ENCODE measurements around the gene ABHD10. TPM values are rescaled to one million over a fixed set of nuclear protein-coding genes. Genes with fewer than 3 reads are reported as not detected.
A peak's percentile ranks its signal among the peaks of the same experiment; 100 is the strongest.

The ABHD10 gene
- polyA plus RNA-seq, 2 of the 4 experiments (the other 2 are of a cell fraction) = 31.8 to 42.1 TPM

GRCh38 chr3:111936191-111936841, 42.5 kb upstream of the ABHD10 start (continued):
- TF ChIP-seq RAD21 (conservative IDR thresholded peaks at IDR 0.05 in 1 of 2, IDR thresholded peaks at IDR 0.05 in 1 of 2) (no peak; a peak in 1 of 5 replicates), EHMT2 (IDR thresholded peaks at IDR 0.05; ENCODE audit: low read depth) (no peak), ELK1 (IDR thresholded peaks at IDR 0.05; ENCODE audit: low read depth, low read length) (no peak)

GRCh38 chr3:111936967-111937366, 41.9 kb upstream of the ABHD10 start:
- WGBS (ENCODE audit: missing lambda C conversion rate) = 80% methylated on average over 1 of the region's 1 CpG
- peak; percentile 67 for FAIRE-seq
- Histone ChIP-seq H3K4me1 (peaks cover 49% of the 10 kb centered on the region), H3K27ac (peak overlapping the region; percentile 58 to 85), H3K4me2 (peak overlapping the region; percentile 57), H3K9me3 (no peaks in the 10 kb centered on the region), H3K4me3 (no peak overlapping the region)
- CTCF ChIA-PET = interaction anchor here (0.8 to 3.0 kb wide), 4 partner anchors 30 to 220 kb away, joined by 3 to 14 read pairs (median 5); no protein-coding TSS in a partner anchor
- no peak for DNase-seq (ENCODE audit: low read depth in 1 of 2, low spot score in 1 of 2)
- TF ChIP-seq MAFK (IDR thresholded peaks at IDR 0.05; ENCODE audit: partially characterized antibody) (no peak), FOSL2 (IDR thresholded peaks at IDR 0.05) (no peak), FOSL2 (CRISPR knock-in tag; IDR thresholded peaks at IDR 0.05) (peak; percentile 51)
- POLR2A ChIA-PET = interaction anchor here (1.1 to 1.8 kb wide), 4 partner anchors 17 to 42 kb away, joined by 4 to 11 read pairs (median 4); partner anchors contain the start of gene ABHD10
- no peak for ATAC-seq

GRCh38 chr3:111937871-111938270, 41.0 kb upstream of the ABHD10 start:
- H3K4me1 ChIP-seq = peaks cover 49% of the 10 kb centered on the region
- FAIRE-seq (no peak), ATAC-seq (no peak), DNase-seq (ENCODE audit: low read depth in 1 of 2, low spot score in 1 of 2) (no peak)
- H3K4me3 ChIP-seq = no peak overlapping the region
- no peaks in the 10 kb centered on the region for H3K9me3 ChIP-seq
- TF ChIP-seq RNF2 (IDR thresholded peaks at IDR 0.05; ENCODE audit: borderline replicate concordance, low read depth) = no peak
- H3K27ac ChIP-seq = peak overlapping the region; percentile 15 to 85; a peak in 4 of 6 replicates
- peak overlapping the region; percentile 57; the same call in 2 of the 3 replicates for H3K4me2 ChIP-seq
- ChIA-PET CTCF (interaction anchor here (1.8 to 3.0 kb wide), 2 partner anchors 30 to 221 kb away, joined by 7 to 14 read pairs; no protein-coding TSS in a partner anchor), POLR2A (no interaction called here)

- WGBS (ENCODE audit: missing lambda C conversion rate) = 95% methylated on average over 2 of the region's 2 CpGs
- TF ChIP-seq ELK1 (IDR thresholded peaks at IDR 0.05; ENCODE audit: low read depth, low read length) = no peak
- TF ChIP-seq TFCP2L1 (CRISPR knock-in tag; IDR thresholded peaks at IDR 0.05) = no peak
- no peak for TF ChIP-seq MAZ (IDR thresholded peaks at IDR 0.05; ENCODE audit: borderline replicate concordance, low read depth, low read length)
- TF ChIP-seq EP300 (IDR thresholded peaks at IDR 0.05) = no peak
- no peak for TF ChIP-seq ZFP36 (IDR thresholded peaks at IDR 0.05; ENCODE audit: borderline replicate concordance, partially characterized antibody)
- no peak for TF ChIP-seq RAD21 (conservative IDR thresholded peaks at IDR 0.05 in 1 of 2, IDR thresholded peaks at IDR 0.05 in 1 of 2)
- no peak for TF ChIP-seq REST (IDR thresholded peaks at IDR 0.05)
- TF ChIP-seq HEYL (CRISPR knock-in tag; IDR thresholded peaks at IDR 0.05) = no peak
- no peak for TF ChIP-seq PBX3 (IDR thresholded peaks at IDR 0.05)
- no peak for TF ChIP-seq TP53 (CRISPR knock-in tag; IDR thresholded peaks at IDR 0.05)
- no peak for TF ChIP-seq BCL3 (IDR thresholded peaks at IDR 0.05)
- no peak for TF ChIP-seq RNF2 (IDR thresholded peaks at IDR 0.05; ENCODE audit: borderline replicate concordance, low read depth)
- no peak for TF ChIP-seq POLR2A (IDR thresholded peaks at IDR 0.05; ENCODE audit: low read length)
- TF ChIP-seq KDM1A (IDR thresholded peaks at IDR 0.05; ENCODE audit: low read depth) = no peak
- no peak for TF ChIP-seq ATOH8 (CRISPR knock-in tag; IDR thresholded peaks at IDR 0.05; ENCODE audit: low read depth)
Observed at GRCh38 chr3:111939873-111940272, 39.0 kb upstream of the ABHD10 start.

More at GRCh38 chr3:111939873-111940272, 39.0 kb upstream of the ABHD10 start:
- CTCF ChIA-PET = interaction anchor here (1.1 kb wide), 1 partner anchor 29 kb away, joined by 4 read pairs; no protein-coding TSS in a partner anchor
- peak; percentile 18 for FAIRE-seq
- DNase-seq (ENCODE audit: low read depth in 1 of 2, low spot score in 1 of 2) = no peak
- H3K9me3 ChIP-seq = no peaks in the 10 kb centered on the region
- H3K27ac ChIP-seq = no peak overlapping the region
- ATAC-seq = no peak
- no peak overlapping the region for H3K4me2 ChIP-seq
- H3K4me3 ChIP-seq = no peak overlapping the region
- peaks cover 49% of the 10 kb centered on the region for H3K4me1 ChIP-seq
- POLR2A ChIA-PET = no interaction called here
